Measurements from ENCODE around the gene RHOD. TPM values are rescaled to one million over a fixed set of nuclear protein-coding genes. Genes with fewer than 3 reads are reported as not detected.

Gene RHOD
- polyA plus RNA-seq, 1 donor (not counting 4 experiments of a cell fraction or from before 2014, with no cell fraction given), result 119 TPM

- no peaks in the 10 kb centered on the region for H4K20me1 ChIP-seq (ENCODE audit: control insufficient read depth, extremely low read depth, insufficient read depth, low read length)
- no peaks in the 10 kb centered on the region for H3K9me3 ChIP-seq (ENCODE audit: control insufficient read depth, low read depth, low read length)
- H3K9me1 ChIP-seq (ENCODE audit: control insufficient read depth, extremely low read depth, insufficient read depth, low read length), result no peaks in the 10 kb centered on the region
- FAIRE-seq, result no peak
- no peak overlapping the region for H3K4me3 ChIP-seq (ENCODE audit: control insufficient read depth in 2 of 3, extremely low read depth in 1 of 3, insufficient read depth in 2 of 3, low read depth in 1 of 3, low read length in 3 of 3)
- no peak overlapping the region for H3K27ac ChIP-seq (ENCODE audit: control insufficient read depth, insufficient read depth, low read length)
- H3K9ac ChIP-seq (ENCODE audit: control insufficient read depth, extremely low read depth, insufficient read depth, low read length), result no peak overlapping the region
- H2AFZ ChIP-seq (ENCODE audit: control insufficient read depth, low read length), result no peak overlapping the region
- TF ChIP-seq CTCF (optimal IDR thresholded peaks at IDR 0.05 in 1 of 3, IDR thresholded peaks at IDR 0.05 in 1 of 3, conservative IDR thresholded peaks at IDR 0.05 in 1 of 3; ENCODE audit: extremely low read depth in 1 of 3, insufficient read depth in 2 of 3, low read length in 3 of 3) (no peak), EZH2 (IDR thresholded peaks at IDR 0.05; ENCODE audit: low read length) (no peak)
- peaks cover 11% of the 10 kb centered on the region for H3K4me1 ChIP-seq (ENCODE audit: control insufficient read depth, extremely low read depth, insufficient read depth, low read length)
- peaks cover 10% of the 10 kb centered on the region for H3K27me3 ChIP-seq (ENCODE audit: control insufficient read depth, extremely low read depth, insufficient read depth, low read length)
- H3K4me2 ChIP-seq (ENCODE audit: control insufficient read depth, extremely low read depth, insufficient read depth, low read depth, low read length), result no peak overlapping the region
- dilution Hi-C loops (cut with MboI; ENCODE audit: extremely low pct_ligation_motif_present, low sequenced_read_pairs), result no loop called here
- no peaks in the 10 kb centered on the region for H3K36me3 ChIP-seq (ENCODE audit: control insufficient read depth in 2 of 2, extremely low read depth in 1 of 2, insufficient read depth in 2 of 2, low read length in 2 of 2)
- DNase-seq (ENCODE audit: low read depth, low spot score), result no peak
- H3K79me2 ChIP-seq (ENCODE audit: control insufficient read depth, insufficient read depth, low read length), result no peaks in the 10 kb centered on the region
These were observed 8.0 kb upstream of the RHOD start for GRCh38 chr11:67048515-67049130.

- DNase-seq (ENCODE audit: low read depth, low spot score) (no peak), FAIRE-seq (no peak)
- no peaks in the 10 kb centered on the region for H3K27me3 ChIP-seq (ENCODE audit: control insufficient read depth, extremely low read depth, insufficient read depth, low read length)
- dilution Hi-C loops (cut with MboI; ENCODE audit: extremely low pct_ligation_motif_present, low sequenced_read_pairs), result no loop called here
- H3K4me1 ChIP-seq (ENCODE audit: control insufficient read depth, extremely low read depth, insufficient read depth, low read length), result peaks cover 20% of the 10 kb centered on the region
- no peak overlapping the region for H3K4me3 ChIP-seq (ENCODE audit: control insufficient read depth in 2 of 3, extremely low read depth in 1 of 3, insufficient read depth in 2 of 3, low read depth in 1 of 3, low read length in 3 of 3)
- H3K27ac ChIP-seq (ENCODE audit: control insufficient read depth, insufficient read depth, low read length), result no peak overlapping the region
- H3K36me3 ChIP-seq (ENCODE audit: control insufficient read depth in 2 of 2, extremely low read depth in 1 of 2, insufficient read depth in 2 of 2, low read length in 2 of 2), result no peaks in the 10 kb centered on the region
- no peak overlapping the region for H3K4me2 ChIP-seq (ENCODE audit: control insufficient read depth, extremely low read depth, insufficient read depth, low read depth, low read length)
- H3K9ac ChIP-seq (ENCODE audit: control insufficient read depth, extremely low read depth, insufficient read depth, low read length), result no peak overlapping the region
- H4K20me1 ChIP-seq (ENCODE audit: control insufficient read depth, extremely low read depth, insufficient read depth, low read length), result no peaks in the 10 kb centered on the region
- H3K79me2 ChIP-seq (ENCODE audit: control insufficient read depth, insufficient read depth, low read length), result no peaks in the 10 kb centered on the region
- H2AFZ ChIP-seq (ENCODE audit: control insufficient read depth, low read length), result no peak overlapping the region
- no peaks in the 10 kb centered on the region for H3K9me1 ChIP-seq (ENCODE audit: control insufficient read depth, extremely low read depth, insufficient read depth, low read length)
- H3K9me3 ChIP-seq (ENCODE audit: control insufficient read depth, low read depth, low read length), result no peaks in the 10 kb centered on the region
- TF ChIP-seq CTCF (optimal IDR thresholded peaks at IDR 0.05 in 1 of 3, IDR thresholded peaks at IDR 0.05 in 1 of 3, conservative IDR thresholded peaks at IDR 0.05 in 1 of 3; ENCODE audit: extremely low read depth in 1 of 3, insufficient read depth in 2 of 3, low read length in 3 of 3) (peak in 1 of 3 experiments; percentile 21), EZH2 (IDR thresholded peaks at IDR 0.05; ENCODE audit: low read length) (no peak)
These were observed 6.5 kb upstream of the RHOD start for GRCh38 chr11:67050139-67050538.

Measured in keratinocyte (primary cell).